Measurements from ENCODE around the gene LTBP1.

Gene LTBP1

GRCh38 chr2:33153008-33153407 lies 206.3 kb downstream of the LTBP1 start:
- Histone ChIP-seq H3K36me3 (ENCODE audit: control insufficient read depth, insufficient read depth, low read length) (no peaks in the 10 kb centered on the region), H3K27me3 (replicated peaks; ENCODE audit: control insufficient read depth, insufficient read depth, low read length) (no peaks in the 10 kb centered on the region), H3K4me3 (replicated peaks; ENCODE audit: low read depth, low read length) (no peak overlapping the region)
- DNase-seq (ENCODE audit: extremely low read depth, insufficient read length) = no peak
- no peak for TF ChIP-seq CTCF (IDR thresholded peaks at IDR 0.05; ENCODE audit: insufficient read depth, low read length, poor library complexity, severe bottlenecking)

- TF ChIP-seq CTCF (IDR thresholded peaks at IDR 0.05; ENCODE audit: insufficient read depth, low read length, poor library complexity, severe bottlenecking) = no peak
- no peak for DNase-seq (ENCODE audit: extremely low read depth, insufficient read length)
- Histone ChIP-seq H3K36me3 (ENCODE audit: control insufficient read depth, insufficient read depth, low read length) (no peaks in the 10 kb centered on the region), H3K4me3 (replicated peaks; ENCODE audit: low read depth, low read length) (no peak overlapping the region), H3K27me3 (replicated peaks; ENCODE audit: control insufficient read depth, insufficient read depth, low read length) (no peaks in the 10 kb centered on the region)
These were observed 211.8 kb downstream of the LTBP1 start for GRCh38 chr2:33158482-33159003.

- Histone ChIP-seq H3K27me3 (replicated peaks; ENCODE audit: control insufficient read depth, insufficient read depth, low read length) (no peaks in the 10 kb centered on the region; the same call in 1 of the 2 replicates), H3K36me3 (ENCODE audit: control insufficient read depth, insufficient read depth, low read length) (no peaks in the 10 kb centered on the region), H3K4me3 (replicated peaks; ENCODE audit: low read depth, low read length) (no peak overlapping the region)
- no peak for TF ChIP-seq CTCF (IDR thresholded peaks at IDR 0.05; ENCODE audit: insufficient read depth, low read length, poor library complexity, severe bottlenecking)
- DNase-seq (ENCODE audit: extremely low read depth, insufficient read length) = no peak
These were observed 213.4 kb downstream of the LTBP1 start for GRCh38 chr2:33160191-33160590.

GRCh38 chr2:33166287-33166881 lies 219.6 kb downstream of the LTBP1 start:
- no peak overlapping the region for H3K4me3 ChIP-seq (replicated peaks; ENCODE audit: low read depth, low read length)
- DNase-seq (ENCODE audit: extremely low read depth, insufficient read length) = no peak
- TF ChIP-seq CTCF (IDR thresholded peaks at IDR 0.05; ENCODE audit: insufficient read depth, low read length, poor library complexity, severe bottlenecking) = no peak
- no peaks in the 10 kb centered on the region; the same call in 1 of the 2 replicates for H3K27me3 ChIP-seq (replicated peaks; ENCODE audit: control insufficient read depth, insufficient read depth, low read length)
- no peaks in the 10 kb centered on the region for H3K36me3 ChIP-seq (ENCODE audit: control insufficient read depth, insufficient read depth, low read length)

GRCh38 chr2:33167622-33168245 lies 221.0 kb downstream of the LTBP1 start:
- DNase-seq (ENCODE audit: extremely low read depth, insufficient read length) = no peak
- TF ChIP-seq CTCF (IDR thresholded peaks at IDR 0.05; ENCODE audit: insufficient read depth, low read length, poor library complexity, severe bottlenecking) = no peak
- no peaks in the 10 kb centered on the region; the same call in 1 of the 2 replicates for H3K27me3 ChIP-seq (replicated peaks; ENCODE audit: control insufficient read depth, insufficient read depth, low read length)
- no peaks in the 10 kb centered on the region for H3K36me3 ChIP-seq (ENCODE audit: control insufficient read depth, insufficient read depth, low read length)
- H3K4me3 ChIP-seq (replicated peaks; ENCODE audit: low read depth, low read length) = no peak overlapping the region

Data from GM06990 (cell line).